ENCODE results near the gene PRSS21.
A peak's percentile ranks its signal among the peaks of the same experiment; 100 is the strongest.

Gene PRSS21

DNA sequence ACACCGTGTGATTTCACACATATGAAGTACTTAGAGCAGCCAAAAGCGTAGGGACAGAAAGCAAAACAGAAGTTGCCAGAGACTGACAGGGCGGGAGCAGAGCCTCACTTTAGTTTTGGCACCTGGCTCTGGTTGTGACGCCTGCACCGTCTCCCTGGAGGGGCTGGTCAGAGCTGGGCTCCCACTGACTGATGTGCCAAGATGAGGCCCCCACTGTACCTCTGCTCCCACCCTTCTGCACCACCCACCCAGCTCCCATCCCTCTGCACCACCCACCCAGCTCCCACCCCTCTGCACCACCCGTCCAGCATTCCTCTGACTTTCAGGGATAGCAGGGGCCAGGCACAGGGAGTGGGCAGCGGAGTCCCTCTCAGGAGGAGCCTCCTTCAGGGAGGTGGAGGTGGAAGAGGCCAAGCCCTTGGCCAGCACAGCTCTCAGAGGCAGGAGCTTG is 3.2 kb upstream of the PRSS21 start:
- TF ChIP-seq ZNF175 (tag by site-specific recombination; IDR thresholded peaks at IDR 0.05) (no peak), KLF1 (tag by site-specific recombination; IDR thresholded peaks at IDR 0.05) (peak; percentile 73), EGR2 (tag by site-specific recombination; IDR thresholded peaks at IDR 0.05; ENCODE audit: low read depth) (peak; percentile 84), ZFHX2 (tag by site-specific recombination; conservative IDR thresholded peaks at IDR 0.05) (peak; percentile 81)
- TF ChIP-seq, protein P1, sequence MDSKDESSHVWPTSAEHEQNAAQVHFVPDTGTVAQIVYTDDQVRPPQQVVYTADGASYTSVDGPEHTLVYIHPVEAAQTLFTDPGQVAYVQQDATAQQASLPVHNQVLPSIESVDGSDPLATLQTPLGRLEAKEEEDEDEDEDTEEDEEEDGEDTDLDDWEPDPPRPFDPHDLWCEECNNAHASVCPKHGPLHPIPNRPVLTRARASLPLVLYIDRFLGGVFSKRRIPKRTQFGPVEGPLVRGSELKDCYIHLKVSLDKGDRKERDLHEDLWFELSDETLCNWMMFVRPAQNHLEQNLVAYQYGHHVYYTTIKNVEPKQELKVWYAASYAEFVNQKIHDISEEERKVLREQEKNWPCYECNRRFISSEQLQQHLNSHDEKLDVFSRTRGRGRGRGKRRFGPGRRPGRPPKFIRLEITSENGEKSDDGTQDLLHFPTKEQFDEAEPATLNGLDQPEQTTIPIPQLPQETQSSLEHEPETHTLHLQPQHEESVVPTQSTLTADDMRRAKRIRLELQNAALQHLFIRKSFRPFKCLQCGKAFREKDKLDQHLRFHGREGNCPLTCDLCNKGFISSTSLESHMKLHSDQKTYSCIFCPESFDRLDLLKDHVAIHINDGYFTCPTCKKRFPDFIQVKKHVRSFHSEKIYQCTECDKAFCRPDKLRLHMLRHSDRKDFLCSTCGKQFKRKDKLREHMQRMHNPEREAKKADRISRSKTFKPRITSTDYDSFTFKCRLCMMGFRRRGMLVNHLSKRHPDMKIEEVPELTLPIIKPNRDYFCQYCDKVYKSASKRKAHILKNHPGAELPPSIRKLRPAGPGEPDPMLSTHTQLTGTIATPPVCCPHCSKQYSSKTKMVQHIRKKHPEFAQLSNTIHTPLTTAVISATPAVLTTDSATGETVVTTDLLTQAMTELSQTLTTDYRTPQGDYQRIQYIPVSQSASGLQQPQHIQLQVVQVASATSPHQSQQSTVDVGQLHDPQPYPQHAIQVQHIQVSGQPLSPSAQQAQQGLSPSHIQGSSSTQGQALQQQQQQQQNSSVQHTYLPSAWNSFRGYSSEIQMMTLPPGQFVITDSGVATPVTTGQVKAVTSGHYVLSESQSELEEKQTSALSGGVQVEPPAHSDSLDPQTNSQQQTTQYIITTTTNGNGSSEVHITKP (tag by site-specific recombination; IDR thresholded peaks at IDR 0.05) = no peak
- TF ChIP-seq, protein P2, sequence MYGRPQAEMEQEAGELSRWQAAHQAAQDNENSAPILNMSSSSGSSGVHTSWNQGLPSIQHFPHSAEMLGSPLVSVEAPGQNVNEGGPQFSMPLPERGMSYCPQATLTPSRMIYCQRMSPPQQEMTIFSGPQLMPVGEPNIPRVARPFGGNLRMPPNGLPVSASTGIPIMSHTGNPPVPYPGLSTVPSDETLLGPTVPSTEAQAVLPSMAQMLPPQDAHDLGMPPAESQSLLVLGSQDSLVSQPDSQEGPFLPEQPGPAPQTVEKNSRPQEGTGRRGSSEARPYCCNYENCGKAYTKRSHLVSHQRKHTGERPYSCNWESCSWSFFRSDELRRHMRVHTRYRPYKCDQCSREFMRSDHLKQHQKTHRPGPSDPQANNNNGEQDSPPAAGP (tag by site-specific recombination; IDR thresholded peaks at IDR 0.05) = 0 out of 2 replicates have a peak, but pooled peaks have one; percentile 32
- TF ChIP-seq, protein P3, sequence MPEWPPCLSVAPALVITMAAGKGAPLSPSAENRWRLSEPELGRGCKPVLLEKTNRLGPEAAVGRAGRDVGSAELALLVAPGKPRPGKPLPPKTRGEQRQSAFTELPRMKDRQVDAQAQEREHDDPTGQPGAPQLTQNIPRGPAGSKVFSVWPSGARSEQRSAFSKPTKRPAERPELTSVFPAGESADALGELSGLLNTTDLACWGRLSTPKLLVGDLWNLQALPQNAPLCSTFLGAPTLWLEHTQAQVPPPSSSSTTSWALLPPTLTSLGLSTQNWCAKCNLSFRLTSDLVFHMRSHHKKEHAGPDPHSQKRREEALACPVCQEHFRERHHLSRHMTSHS (tag by site-specific recombination; IDR thresholded peaks at IDR 0.05) = no peak
- TF ChIP-seq, protein P4, sequence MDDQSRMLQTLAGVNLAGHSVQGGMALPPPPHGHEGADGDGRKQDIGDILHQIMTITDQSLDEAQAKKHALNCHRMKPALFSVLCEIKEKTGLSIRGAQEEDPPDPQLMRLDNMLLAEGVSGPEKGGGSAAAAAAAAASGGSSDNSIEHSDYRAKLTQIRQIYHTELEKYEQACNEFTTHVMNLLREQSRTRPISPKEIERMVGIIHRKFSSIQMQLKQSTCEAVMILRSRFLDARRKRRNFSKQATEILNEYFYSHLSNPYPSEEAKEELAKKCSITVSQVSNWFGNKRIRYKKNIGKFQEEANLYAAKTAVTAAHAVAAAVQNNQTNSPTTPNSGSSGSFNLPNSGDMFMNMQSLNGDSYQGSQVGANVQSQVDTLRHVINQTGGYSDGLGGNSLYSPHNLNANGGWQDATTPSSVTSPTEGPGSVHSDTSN (CRISPR knock-in tag; IDR thresholded peaks at IDR 0.05) = no peak
- Histone ChIP-seq H3K4me1 (ENCODE audit: control insufficient read depth, insufficient read depth, low read length) (no peaks in the 10 kb centered on the region), H3K4me3 (ENCODE audit: low read depth, low read length) (no peak overlapping the region), H3K27ac (ENCODE audit: extremely low read depth, low read depth, low read length) (no peak overlapping the region), H3K36me3 (ENCODE audit: control insufficient read depth in 2 of 2, insufficient read depth in 1 of 2, low read length in 2 of 2) (no peaks in the 10 kb centered on the region), H3K9me3 (ENCODE audit: control insufficient read depth, insufficient read depth, low read depth, low read length) (no peaks in the 10 kb centered on the region)
- ChIA-PET CTCF (interaction anchor here (0.7 kb wide), 1 partner anchor 47 kb away, joined by 3 read pairs; no protein-coding TSS in a partner anchor), POLR2A (interaction anchor here (1.0 kb wide), 1 partner anchor 55 kb away, joined by 4 read pairs; no protein-coding TSS in a partner anchor)

DNA sequence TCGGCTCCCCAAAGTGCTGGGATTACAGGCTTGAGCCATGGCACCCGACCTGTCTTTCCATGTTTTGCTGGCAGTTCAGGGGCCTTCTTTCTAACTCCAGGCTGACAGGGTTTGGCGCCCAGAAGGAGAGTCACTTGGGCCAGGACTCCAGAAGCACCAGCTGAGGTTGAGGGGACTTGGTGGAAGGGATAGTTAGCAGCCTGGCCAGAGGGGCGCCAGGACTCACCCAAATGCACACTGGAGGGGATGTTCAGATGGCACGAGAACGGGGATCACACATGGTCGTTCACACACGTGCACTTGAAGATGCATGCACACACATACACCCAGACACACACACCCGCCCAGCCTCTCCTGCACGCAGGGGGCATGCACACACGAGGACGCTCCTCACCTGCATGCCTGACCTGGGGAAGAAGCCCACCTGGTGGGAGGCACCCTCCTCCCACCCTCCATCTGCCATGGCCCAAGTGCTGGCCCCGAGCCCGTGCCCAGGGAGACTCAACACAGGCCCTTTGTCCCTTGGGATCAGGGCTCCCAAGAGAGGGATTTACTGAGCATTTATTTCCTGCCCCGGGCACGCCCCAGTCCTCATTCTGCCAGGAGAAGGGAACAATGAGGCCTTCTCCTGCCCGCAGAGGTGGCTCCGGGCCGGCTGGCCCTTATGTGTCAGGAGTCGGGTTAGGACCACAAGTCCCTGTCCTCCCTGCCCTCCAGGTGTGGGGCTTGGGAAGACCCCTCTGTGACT is 2.3 kb upstream of the PRSS21 start:
- ChIA-PET CTCF (interaction anchor here (0.7 to 1.0 kb wide), 2 partner anchors 24 to 46 kb away, joined by 3 to 4 read pairs; no protein-coding TSS in a partner anchor), POLR2A (no interaction called here)
- H3K4me3 ChIP-seq (ENCODE audit: low read depth, low read length) = no peak overlapping the region
- H3K9me3 ChIP-seq (ENCODE audit: control insufficient read depth, insufficient read depth, low read depth, low read length) = no peaks in the 10 kb centered on the region
- no peaks in the 10 kb centered on the region for H3K36me3 ChIP-seq (ENCODE audit: control insufficient read depth in 2 of 2, insufficient read depth in 1 of 2, low read length in 2 of 2)
- no peak overlapping the region for H3K27ac ChIP-seq (ENCODE audit: extremely low read depth, low read depth, low read length)
- no peaks in the 10 kb centered on the region for H3K4me1 ChIP-seq (ENCODE audit: control insufficient read depth, insufficient read depth, low read length)
- TF ChIP-seq, protein P5, sequence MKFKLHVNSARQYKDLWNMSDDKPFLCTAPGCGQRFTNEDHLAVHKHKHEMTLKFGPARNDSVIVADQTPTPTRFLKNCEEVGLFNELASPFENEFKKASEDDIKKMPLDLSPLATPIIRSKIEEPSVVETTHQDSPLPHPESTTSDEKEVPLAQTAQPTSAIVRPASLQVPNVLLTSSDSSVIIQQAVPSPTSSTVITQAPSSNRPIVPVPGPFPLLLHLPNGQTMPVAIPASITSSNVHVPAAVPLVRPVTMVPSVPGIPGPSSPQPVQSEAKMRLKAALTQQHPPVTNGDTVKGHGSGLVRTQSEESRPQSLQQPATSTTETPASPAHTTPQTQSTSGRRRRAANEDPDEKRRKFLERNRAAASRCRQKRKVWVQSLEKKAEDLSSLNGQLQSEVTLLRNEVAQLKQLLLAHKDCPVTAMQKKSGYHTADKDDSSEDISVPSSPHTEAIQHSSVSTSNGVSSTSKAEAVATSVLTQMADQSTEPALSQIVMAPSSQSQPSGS (tag by site-specific recombination; IDR thresholded peaks at IDR 0.05; ENCODE audit: low read depth) = no peak
- TF ChIP-seq ZNF354C (tag by site-specific recombination; IDR thresholded peaks at IDR 0.05; ENCODE audit: borderline replicate concordance, low read depth) = no peak
- TF ChIP-seq KLF16 (tag by site-specific recombination; IDR thresholded peaks at IDR 0.05) = no peak
- no peak for TF ChIP-seq WT1 (tag by site-specific recombination; IDR thresholded peaks at IDR 0.05)
- TF ChIP-seq ZNF791 (tag by site-specific recombination; IDR thresholded peaks at IDR 0.05) = no peak
- TF ChIP-seq ZNF274 (IDR thresholded peaks at IDR 0.05; ENCODE audit: low read length) = no peak
- TF ChIP-seq ZNF274 (tag by site-specific recombination; IDR thresholded peaks at IDR 0.05; ENCODE audit: borderline replicate concordance) = no peak
- TF ChIP-seq ZNF514 (tag by site-specific recombination; IDR thresholded peaks at IDR 0.05) = no peak
- TF ChIP-seq, protein P6, sequence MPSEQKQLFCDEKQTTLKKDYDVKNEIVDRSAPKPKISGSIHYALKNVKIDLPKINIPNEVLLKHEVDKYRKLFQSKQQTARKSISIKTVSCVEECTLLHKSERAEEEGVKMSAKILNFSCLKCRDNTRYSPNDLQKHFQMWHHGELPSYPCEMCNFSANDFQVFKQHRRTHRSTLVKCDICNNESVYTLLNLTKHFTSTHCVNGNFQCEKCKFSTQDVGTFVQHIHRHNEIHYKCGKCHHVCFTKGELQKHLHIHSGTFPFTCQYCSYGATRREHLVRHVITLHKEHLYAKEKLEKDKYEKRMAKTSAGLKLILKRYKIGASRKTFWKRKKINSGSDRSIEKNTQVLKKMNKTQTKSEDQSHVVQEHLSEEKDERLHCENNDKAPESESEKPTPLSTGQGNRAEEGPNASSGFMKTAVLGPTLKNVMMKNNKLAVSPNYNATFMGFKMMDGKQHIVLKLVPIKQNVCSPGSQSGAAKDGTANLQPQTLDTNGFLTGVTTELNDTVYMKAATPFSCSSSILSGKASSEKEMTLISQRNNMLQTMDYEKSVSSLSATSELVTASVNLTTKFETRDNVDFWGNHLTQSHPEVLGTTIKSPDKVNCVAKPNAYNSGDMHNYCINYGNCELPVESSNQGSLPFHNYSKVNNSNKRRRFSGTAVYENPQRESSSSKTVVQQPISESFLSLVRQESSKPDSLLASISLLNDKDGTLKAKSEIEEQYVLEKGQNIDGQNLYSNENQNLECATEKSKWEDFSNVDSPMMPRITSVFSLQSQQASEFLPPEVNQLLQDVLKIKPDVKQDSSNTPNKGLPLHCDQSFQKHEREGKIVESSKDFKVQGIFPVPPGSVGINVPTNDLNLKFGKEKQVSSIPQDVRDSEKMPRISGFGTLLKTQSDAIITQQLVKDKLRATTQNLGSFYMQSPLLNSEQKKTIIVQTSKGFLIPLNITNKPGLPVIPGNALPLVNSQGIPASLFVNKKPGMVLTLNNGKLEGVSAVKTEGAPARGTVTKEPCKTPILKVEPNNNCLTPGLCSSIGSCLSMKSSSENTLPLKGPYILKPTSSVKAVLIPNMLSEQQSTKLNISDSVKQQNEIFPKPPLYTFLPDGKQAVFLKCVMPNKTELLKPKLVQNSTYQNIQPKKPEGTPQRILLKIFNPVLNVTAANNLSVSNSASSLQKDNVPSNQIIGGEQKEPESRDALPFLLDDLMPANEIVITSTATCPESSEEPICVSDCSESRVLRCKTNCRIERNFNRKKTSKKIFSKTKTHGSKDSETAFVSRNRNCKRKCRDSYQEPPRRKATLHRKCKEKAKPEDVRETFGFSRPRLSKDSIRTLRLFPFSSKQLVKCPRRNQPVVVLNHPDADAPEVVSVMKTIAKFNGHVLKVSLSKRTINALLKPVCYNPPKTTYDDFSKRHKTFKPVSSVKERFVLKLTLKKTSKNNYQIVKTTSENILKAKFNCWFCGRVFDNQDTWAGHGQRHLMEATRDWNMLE (tag by site-specific recombination; conservative IDR thresholded peaks at IDR 0.05; ENCODE audit: low read depth) = no peak
- TF ChIP-seq BCL11A (tag by site-specific recombination; IDR thresholded peaks at IDR 0.05; ENCODE audit: low read depth) = no peak
